ENCODE measurements around the gene CNNM2. TPM values are rescaled to one million over a fixed set of nuclear protein-coding genes. Genes with fewer than 3 reads are reported as not detected.

Gene CNNM2
- total RNA-seq, 2 experiments from 2014 or later: 4.7 to 4.9 TPM

DNA sequence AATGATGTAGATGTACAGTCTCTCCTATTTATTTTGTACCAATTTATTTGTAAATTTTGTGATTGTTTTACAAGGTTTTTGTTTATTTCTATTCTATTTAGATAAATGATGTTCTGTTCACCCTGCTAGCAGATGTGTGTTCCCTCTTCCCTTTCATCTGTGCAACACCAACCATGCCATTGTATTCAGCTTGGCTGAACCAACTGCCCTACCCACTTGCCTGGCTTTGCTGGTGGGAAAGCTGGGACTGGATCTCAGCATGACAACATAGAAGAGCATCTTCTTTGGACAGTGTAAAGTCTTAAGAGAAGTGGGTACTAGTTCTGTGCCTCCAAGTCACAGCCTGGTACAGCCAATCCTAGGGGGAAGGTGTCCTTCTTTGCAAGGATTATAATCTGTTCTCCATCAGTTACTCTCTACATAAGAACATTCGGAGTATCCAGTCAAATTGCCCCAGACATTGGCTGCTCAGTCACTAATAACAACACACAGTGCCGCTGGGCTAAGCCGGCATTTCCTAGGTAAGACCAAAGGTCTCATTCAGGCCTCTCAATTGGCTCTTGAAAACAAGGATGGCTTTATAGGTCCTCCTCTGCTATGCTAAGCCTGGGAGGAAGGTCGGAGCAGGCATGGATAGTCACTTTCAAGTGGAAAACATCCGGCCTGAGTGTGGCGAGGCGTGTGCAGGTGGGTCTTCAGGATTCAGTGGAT, 165.3 kb downstream of the CNNM2 start:
- CTCF ChIA-PET: interaction anchor here (0.5 to 1.1 kb wide), 2 partner anchors 91 to 161 kb away, joined by 3 to 6 read pairs; no protein-coding TSS in a partner anchor

DNA sequence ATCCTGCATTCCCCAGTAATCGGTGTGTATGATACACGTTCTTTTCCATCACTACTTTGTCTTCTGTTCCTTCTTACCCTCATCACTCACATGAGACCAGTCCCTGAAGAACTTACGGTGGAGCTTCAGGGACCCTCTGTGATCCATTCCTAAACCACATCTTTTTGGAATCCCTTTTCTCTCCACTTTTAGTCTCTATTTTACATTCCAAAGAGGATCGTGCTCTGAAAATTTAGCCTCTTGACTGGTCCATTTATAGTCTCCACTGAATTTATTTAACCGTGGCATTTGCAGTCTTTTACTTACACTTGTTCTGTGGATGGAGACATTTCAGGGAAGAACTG, 165.9 kb downstream of the CNNM2 start:
- ChIA-PET POLR2A (no interaction called here), CTCF (interaction anchor here (1.1 kb wide), 1 partner anchor 161 kb away, joined by 3 read pairs; no protein-coding TSS in a partner anchor)

More for the DNA sequence above, 165.3 kb downstream of the CNNM2 start:
- POLR2A ChIA-PET: no interaction called here

DNA sequence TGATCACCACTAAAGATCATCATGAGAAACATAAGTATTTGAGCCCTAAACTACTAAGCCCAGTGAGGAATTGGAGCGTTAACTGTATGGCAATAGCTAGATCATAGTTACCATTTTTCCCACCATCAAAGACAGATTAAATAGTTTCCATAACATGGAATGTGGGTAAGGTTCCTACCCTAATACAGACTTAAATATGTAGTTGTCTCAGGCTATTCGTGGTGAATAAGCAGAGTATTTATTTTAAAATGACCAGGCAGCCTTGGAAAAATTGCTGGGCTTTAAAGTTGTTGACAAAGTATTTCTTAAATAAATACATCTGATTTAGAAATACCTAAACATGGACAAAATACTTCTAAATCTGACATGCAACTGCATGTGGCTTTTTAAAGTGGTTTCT, 168.2 kb downstream of the CNNM2 start:
- POLR2A ChIA-PET: no interaction called here
- CTCF ChIA-PET: no interaction called here

DNA sequence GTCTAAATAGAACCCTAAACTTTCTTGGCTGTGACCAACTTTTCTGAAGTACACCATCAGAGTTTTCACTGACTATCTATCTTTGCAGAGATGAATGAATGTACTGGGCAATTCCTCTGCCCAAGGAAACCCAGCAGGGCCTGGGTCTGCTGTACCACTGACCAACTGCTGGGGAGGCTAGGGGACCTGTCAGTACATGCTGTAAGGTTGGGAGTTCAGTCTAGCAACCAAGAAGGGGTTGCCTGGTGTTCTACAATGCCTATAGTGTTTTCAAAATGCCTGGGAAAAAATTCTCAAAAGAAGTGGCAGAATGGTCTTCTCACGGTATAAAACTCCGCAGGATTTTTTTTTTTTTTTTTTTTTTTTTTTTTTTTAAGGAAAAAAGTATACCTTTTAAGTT, 168.7 kb downstream of the CNNM2 start:
- POLR2A ChIA-PET: interaction anchor here (0.6 kb wide), 1 partner anchor 149 kb away, joined by 3 read pairs; no protein-coding TSS in a partner anchor

DNA sequence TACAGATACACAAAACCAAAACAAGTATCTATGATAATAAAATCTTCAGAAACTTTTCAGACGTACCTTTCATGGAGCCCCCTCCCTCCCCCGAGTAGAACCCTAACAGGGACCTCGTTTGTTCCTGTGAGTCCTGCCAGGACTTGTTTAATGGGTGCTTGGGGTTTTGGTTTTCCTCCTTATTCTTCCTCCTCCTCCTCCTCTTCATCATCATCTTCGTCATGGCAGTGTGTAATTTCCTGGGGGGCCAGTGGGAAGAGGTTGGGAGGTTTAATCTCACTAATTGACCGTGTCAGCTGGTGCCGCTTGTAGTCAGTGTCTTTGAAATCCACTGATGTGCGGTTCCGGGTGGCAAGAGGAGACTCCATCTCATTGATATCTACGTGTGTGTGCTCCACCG, 171.4 kb downstream of the CNNM2 start:
- CTCF ChIA-PET: no interaction called here
- POLR2A ChIA-PET: no interaction called here

More for the DNA sequence above, 168.7 kb downstream of the CNNM2 start:
- CTCF ChIA-PET: interaction anchor here (0.7 to 1.0 kb wide), 2 partner anchors 19 to 135 kb away, joined by 3 to 4 read pairs; no protein-coding TSS in a partner anchor

DNA sequence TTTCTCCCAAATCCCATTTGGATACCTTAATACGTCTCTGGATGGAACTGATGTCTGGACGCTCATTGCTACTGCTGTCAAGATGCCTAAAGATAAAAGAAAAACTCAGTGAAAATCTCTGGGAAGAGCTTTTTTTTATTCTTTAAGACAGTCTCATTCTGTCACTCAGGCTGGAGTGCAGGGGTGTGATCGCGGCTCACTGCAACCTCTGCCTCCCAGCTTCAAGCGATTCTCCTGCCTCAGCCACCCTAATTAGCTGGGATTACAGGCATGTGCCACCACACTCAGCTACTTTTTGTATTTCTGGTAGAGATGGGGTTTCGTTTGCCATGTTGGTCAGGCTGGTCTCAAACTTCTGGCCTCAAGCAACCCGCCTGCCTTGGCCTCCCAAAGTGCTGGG, 172.8 kb downstream of the CNNM2 start:
- CTCF ChIA-PET: interaction anchor here (0.9 kb wide), 1 partner anchor 9 kb away, joined by 3 read pairs; no protein-coding TSS in a partner anchor
- POLR2A ChIA-PET: no interaction called here

DNA sequence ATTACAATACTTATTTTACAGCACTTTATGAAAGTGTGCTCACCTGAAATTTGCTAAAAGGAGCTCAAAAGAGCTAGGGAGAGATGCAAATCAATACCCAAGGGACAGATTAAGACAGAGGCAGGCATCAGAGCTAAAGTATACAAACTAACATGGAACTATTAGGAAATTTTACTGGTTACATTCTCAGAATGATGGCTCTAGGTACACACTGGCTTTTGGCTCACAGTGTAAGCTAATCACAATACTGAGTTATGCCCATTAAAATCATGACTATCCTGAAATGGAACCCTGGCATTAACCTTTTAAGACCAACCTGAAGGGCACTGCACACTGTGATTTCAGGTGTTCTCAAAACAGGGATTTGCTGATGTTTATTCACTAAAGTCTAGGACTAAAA, 176.9 kb downstream of the CNNM2 start:
- ChIA-PET CTCF (no interaction called here), POLR2A (interaction anchor here (0.5 kb wide), 1 partner anchor 160 kb away, joined by 9 read pairs; no protein-coding TSS in a partner anchor)

DNA sequence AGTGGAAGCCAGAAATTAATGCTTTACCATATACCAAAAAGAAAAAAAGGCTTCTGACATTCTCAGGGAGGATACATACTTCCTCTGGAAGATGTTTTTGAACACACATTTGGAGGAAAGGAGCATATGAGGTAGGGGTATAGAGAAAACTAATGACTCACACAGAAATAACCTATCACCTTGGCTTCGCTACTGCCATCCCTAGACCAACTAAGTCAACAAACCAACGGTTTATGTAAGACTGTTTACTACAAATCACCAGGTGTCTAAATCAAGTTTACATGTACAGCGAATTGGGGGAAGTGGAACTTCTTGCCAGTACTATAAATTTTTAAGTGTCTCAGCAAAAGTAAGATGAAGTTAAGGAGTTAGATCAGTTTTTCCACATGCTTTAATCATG, 178.0 kb downstream of the CNNM2 start:
- CTCF ChIA-PET: no interaction called here
- POLR2A ChIA-PET: no interaction called here

DNA sequence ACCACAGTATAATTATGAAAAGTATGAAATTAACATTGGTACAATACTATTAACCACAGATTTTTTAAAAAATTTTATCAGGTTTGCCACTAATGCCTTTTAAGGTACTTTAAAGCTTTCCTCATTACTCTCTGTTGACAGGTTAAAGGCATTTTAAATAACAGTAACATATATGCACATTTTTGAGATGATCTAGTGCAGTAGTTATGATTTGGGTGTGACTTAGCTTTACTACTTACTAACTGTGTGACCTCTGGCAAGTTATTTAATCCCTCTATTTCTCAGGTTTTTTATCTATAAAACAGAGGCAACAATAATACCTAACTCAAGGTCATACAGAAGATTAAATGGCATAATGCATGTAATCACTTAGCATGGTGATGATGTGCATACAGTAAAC, 180.1 kb downstream of the CNNM2 start:
- CTCF ChIA-PET: no interaction called here
- POLR2A ChIA-PET: no interaction called here

DNA sequence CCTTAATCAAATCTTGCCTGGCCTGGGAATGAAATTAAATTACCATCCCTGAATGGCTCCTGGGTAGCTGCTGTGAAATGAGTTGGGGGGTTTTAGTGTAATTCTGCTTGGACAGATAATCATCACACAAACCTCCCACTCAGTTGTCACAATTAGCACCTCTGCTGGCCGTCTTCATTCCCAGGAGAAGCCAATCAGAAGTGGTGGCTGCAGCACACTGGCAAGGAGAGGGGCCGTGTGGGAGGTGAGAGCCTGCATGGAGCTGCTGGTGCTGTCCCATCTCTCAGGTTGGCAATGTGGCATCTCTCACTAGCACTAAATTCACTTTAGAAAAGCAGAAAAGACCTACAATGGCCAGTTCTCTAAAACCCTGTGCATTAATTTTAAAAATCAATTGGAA, 182.5 kb downstream of the CNNM2 start:
- POLR2A ChIA-PET: interaction anchor here (0.6 kb wide), 1 partner anchor 37 kb away, joined by 5 read pairs; no protein-coding TSS in a partner anchor
- CTCF ChIA-PET: interaction anchor here (1.0 kb wide), 1 partner anchor 10 kb away, joined by 3 read pairs; no protein-coding TSS in a partner anchor

DNA sequence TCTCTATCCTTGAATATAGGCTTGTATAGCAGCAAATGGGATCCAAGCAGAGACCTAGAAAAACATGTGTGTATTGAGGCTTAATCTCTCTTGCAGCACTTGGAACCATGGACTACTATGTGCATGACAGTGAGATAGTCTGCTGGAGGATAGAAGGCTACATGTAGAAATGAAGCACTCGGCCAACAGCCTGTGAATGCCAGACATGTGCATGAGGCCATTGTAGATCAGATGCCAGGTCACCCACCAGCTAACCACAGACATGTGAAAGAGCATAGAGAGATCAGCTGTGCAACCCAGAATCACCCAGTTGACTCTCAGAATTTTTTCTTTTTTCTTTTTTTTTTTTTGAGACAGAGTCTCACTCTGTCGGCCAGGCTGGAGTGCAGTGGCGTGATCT, 184.1 kb downstream of the CNNM2 start:
- ChIA-PET POLR2A (interaction anchor here (0.6 kb wide), 1 partner anchor 182 kb away, joined by 3 read pairs; no protein-coding TSS in a partner anchor), CTCF (no interaction called here)

DNA sequence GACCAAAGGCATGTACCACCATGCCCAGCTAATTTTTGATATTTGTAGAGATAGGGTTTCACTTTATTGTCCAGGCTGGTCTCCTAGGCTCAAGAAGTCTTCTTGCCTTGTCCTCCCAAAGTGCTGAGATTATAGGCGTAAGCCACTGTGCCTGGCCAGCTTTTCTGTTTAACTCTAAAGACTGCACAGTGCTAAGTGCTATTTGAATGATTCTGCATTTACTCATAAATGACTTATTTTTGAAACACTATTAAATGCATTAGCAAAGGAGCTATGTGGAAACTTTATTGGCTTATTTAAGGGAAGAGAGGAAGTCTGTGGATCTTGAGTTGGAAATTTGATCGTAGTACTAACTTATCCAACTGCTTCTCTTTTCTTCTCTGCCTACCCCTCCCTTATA, 185.9 kb downstream of the CNNM2 start:
- CTCF ChIA-PET: no interaction called here
- POLR2A ChIA-PET: no interaction called here

DNA sequence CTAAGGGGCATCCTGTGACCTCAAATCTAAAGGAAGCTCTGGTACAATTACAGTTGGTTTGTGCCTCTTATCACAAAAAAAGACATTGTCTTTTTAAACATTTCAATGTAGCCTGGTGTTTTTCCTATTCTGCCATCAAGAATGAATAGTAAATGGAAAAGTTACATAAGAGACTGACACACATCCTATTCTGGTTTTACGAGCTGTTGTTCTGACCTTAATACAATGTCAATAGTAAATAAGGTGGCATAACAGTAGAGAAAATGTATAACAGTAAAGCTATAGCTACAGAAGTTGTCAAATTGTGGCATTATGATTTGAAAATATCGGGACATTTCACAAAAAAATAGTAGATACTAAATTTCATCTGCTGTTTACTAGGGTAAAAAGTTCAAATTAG, 186.6 kb downstream of the CNNM2 start:
- ChIA-PET CTCF (no interaction called here), POLR2A (no interaction called here)

DNA sequence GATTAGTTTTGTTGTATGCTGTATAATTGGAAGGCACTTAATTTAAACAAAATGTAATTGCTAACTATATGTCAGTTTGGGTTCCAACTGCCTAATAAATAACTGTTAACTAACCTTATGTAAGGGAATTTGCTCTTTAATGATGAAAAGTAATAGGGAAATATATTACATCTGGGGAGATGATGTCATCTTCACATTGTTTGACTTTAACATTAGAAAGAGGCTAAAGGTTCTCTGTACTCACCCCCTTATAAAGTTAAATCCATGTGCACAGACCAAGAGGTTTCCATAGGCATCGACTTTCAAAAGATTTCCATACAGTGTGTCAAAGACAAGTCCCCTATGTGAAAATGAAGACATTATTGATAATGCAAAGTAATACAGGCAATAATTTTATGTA, 187.4 kb downstream of the CNNM2 start:
- ChIA-PET CTCF (no interaction called here), POLR2A (no interaction called here)

DNA sequence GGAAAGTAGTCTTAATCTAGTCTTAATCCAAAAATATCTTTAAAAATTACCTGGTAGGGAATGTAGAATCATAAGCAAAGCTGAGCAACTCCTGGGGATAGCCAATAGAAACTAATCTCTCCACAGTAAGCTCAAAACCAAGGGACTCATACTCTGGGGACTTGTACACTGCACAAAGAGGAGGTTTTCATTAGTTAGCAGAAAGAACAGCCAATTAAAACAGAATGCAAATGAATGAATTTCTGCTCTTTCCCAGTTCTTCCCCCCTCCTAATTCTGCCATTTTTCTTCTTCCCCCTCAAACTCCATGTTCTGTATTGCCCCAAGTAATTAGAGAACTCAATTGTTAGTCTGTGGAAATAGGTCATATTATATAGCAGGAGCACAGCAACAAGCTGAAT, 188.4 kb downstream of the CNNM2 start:
- CTCF ChIA-PET: interaction anchor here (0.7 kb wide), 1 partner anchor 81 kb away, joined by 3 read pairs; no protein-coding TSS in a partner anchor
- POLR2A ChIA-PET: no interaction called here

DNA sequence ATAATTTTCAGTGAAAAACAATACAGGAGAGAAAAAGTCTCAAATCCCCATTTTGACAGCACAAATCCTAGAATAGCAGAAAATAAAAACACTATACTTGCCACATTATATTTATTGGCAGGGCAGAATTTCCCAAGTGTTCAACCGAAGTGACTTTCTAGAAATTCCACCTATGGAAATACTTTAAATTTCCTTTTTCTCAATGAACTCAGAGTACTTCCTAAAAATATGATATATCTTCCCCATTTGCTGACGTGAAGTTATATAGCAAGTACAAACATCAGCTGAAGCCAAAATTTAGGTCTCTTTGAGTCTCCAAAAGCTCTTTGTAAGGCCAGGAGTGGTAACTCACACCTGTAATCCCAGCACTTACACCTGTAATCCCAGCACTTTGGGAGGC, 191.7 kb downstream of the CNNM2 start:
- ChIA-PET POLR2A (interaction anchor here (0.6 kb wide), 1 partner anchor 231 kb away, joined by 3 read pairs; no protein-coding TSS in a partner anchor), CTCF (no interaction called here)

DNA sequence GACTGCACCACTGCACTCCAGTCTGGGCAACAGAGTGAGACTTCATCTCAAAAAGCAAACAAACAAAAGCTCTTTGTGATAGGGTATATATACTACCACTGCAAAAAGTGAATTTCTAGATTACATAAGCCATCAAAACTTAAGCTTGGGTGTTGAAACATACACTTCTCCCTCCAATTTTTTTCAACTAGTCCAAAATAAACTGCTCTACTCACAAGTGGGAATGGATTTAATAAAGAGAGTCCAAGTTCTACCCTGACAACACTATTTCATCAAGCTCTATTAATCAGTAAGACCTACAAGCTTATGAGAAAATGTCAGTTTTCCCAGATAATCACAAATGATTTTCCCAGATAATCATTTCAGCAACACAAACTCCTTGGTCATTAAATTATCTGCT, 192.3 kb downstream of the CNNM2 start:
- ChIA-PET POLR2A (interaction anchor here (0.9 kb wide), 1 partner anchor 14 kb away, joined by 3 read pairs; no protein-coding TSS in a partner anchor), CTCF (no interaction called here)

DNA sequence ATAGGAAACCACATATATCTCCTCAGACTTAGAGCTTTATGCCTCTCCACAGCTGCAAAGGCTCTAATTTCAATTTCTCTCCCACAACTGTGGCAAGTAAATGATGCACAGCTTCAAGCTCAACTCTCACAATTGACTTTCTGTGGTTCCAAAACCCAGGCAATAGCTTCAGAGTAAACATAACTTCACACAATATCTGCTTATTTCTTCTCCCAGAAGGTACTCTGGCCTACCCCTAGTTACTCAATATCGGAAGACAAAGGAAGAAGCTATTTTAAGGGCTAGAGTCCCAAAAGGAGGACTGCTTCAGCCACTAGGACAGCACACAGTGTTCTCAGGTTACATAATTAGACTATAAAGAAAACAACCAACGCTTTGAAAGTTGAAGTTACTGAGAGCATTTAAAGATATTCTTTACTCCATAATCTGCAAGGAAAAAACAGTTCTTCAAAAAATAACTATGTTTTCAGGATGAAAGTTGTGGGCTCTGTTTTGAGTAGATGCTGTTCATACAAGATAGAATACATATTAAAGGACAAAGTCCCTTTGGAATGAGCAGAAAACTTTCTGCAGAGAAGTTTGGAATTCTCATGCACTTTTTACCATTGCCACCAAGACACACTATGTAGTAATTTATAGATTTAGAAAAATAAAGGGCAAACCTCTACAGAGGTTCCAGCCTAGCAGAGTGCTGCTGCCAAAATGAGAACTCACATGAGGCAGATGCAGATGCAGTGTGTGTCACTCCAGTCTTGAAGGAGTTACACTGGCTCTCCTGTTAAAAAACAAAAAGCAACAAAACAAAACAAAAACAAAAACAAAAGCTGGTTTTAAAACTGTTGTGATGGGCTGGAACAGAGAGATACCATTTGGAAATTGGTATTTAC, 193.2 kb downstream of the CNNM2 start:
- POLR2A ChIA-PET: interaction anchor here (0.9 kb wide), 1 partner anchor 13 kb away, joined by 3 read pairs; no protein-coding TSS in a partner anchor
- CTCF ChIA-PET: no interaction called here

DNA sequence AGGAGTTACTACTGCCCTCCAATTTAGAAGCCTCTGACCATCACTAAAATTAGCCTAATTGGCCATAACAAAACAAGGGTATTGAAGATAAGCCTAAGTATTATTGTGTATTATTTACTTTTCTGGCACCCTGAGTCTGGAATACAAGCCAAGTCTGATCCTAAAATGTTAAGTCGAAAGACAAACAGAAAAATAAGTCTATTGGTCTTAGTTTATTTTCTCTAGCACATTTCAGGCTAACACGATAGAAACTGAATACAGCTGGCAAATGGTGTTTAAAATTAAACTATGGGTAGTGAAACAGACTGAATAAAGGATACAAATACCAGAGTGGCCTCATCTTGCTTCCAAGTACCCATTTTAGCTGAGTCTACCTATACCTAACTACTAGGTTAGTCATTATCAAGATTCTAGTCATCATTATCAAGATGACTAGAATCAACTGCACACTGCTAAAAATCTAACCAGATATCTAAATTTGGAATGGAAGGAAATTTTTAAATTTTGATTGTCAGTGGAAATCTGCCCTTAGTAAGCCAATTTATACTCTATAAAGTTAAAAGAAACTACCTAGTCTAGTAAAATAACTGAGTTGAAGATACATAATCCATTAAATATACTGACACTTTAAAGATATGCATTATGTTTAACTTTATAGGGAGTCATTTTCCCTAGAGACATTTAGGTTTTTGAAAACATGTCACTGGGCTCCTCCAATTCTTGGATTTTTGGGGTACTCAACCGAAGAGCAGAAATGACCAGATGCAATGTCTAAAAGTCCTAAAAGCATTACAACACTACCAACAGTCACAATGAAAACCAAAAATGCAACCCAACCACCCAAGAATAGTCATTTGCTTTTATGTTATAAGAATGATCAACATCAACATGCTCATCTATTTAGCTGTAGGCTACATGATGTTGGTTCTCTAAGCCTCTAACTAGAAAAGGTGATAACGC, 194.1 kb downstream of the CNNM2 start:
- CTCF ChIA-PET: interaction anchor here (1.1 kb wide), 1 partner anchor 9 kb away, joined by 3 read pairs; no protein-coding TSS in a partner anchor
- POLR2A ChIA-PET: no interaction called here

Measured in activated CD8-positive, alpha-beta memory T cell treated with anti-CD3 and anti-CD28 coated beads for 36 hours (primary cell).